Fibroblast of lung (primary cell): ENCODE results near the gene WDR20.

Source experiments
- EZH2 ChIP-seq: IDR thresholded peaks from 2 replicates; pipeline ENCODE4 v1.5.1; 2012; ENCODE audit warnings: low read length, control low read depth, mild to moderate bottlenecking; ENCODE audit errors: missing control alignments
- TF ChIP-seq, protein P1 (sequence below), 2 donors: IDR thresholded peaks in 1 of 2; conservative IDR thresholded peaks in 1 of 2; 1 replicate in 1 of 2; 2 replicates in 1 of 2; pipeline ENCODE4 v1.5.1; 2011 to 2012; ENCODE audit warnings: low read length in 2 of 2, control low read depth in 1 of 2, inconsistent platforms in 1 of 2, low read depth in 1 of 2, mild to moderate bottlenecking in 1 of 2

- TF ChIP-seq, protein P1, sequence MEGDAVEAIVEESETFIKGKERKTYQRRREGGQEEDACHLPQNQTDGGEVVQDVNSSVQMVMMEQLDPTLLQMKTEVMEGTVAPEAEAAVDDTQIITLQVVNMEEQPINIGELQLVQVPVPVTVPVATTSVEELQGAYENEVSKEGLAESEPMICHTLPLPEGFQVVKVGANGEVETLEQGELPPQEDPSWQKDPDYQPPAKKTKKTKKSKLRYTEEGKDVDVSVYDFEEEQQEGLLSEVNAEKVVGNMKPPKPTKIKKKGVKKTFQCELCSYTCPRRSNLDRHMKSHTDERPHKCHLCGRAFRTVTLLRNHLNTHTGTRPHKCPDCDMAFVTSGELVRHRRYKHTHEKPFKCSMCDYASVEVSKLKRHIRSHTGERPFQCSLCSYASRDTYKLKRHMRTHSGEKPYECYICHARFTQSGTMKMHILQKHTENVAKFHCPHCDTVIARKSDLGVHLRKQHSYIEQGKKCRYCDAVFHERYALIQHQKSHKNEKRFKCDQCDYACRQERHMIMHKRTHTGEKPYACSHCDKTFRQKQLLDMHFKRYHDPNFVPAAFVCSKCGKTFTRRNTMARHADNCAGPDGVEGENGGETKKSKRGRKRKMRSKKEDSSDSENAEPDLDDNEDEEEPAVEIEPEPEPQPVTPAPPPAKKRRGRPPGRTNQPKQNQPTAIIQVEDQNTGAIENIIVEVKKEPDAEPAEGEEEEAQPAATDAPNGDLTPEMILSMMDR (conservative IDR thresholded peaks at IDR 0.05 in 1 of 2, IDR thresholded peaks at IDR 0.05 in 1 of 2; ENCODE audit: low read depth in 1 of 2, low read length in 2 of 2), result no peak
- no peak for TF ChIP-seq EZH2
Measured at GRCh38 chr14:102095231-102095870, 44.3 kb upstream of the WDR20 start.
